MM.1S (cell line): ENCODE data around the gene NSUN3.

ENCODE experiments used
- EZH2 ChIP-seq: fragments of 300-600 bp; sonication (generic); optimal IDR thresholded peaks from 2 replicates; pipeline ENCODE3; 2017; ENCODE audit warnings: low read depth, mild to moderate bottlenecking, antibody characterized with exemption, low read length, mixed read lengths
- TF ChIP-seq, protein P1 (sequence below): fragments of 300-600 bp; sonication (generic); IDR thresholded peaks from 2 replicates; pipeline ENCODE4 v1.5.1; 2016; ENCODE audit warnings: antibody characterized with exemption, low read length, mixed read lengths

DNA sequence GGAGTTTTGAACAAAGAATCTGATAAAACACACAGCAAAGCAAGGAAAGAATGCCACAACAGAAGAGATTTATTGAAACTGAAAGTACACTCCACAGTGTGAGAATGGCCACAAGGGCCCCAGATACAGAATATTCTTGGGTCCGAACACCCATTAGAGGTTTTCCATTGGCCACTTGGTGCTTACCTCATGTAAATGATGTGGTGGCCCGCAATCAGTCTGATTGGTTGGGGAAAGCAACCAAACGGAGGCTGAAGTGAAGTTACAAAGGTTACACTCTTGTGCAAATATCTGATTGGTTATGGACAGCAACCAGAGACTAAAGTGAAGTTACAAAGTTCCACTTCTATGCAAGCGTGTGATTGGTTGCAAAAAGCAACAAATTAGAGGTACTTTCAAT lies 20.4 kb downstream of the NSUN3 start:
- TF ChIP-seq, protein P1, sequence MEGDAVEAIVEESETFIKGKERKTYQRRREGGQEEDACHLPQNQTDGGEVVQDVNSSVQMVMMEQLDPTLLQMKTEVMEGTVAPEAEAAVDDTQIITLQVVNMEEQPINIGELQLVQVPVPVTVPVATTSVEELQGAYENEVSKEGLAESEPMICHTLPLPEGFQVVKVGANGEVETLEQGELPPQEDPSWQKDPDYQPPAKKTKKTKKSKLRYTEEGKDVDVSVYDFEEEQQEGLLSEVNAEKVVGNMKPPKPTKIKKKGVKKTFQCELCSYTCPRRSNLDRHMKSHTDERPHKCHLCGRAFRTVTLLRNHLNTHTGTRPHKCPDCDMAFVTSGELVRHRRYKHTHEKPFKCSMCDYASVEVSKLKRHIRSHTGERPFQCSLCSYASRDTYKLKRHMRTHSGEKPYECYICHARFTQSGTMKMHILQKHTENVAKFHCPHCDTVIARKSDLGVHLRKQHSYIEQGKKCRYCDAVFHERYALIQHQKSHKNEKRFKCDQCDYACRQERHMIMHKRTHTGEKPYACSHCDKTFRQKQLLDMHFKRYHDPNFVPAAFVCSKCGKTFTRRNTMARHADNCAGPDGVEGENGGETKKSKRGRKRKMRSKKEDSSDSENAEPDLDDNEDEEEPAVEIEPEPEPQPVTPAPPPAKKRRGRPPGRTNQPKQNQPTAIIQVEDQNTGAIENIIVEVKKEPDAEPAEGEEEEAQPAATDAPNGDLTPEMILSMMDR: no peak
- TF ChIP-seq EZH2: no peak
